ENCODE results near the gene ZNF444. TPM values are rescaled to one million over a fixed set of nuclear protein-coding genes. Genes with fewer than 3 reads are reported as not detected.

Gene ZNF444
- total and polyA plus RNA-seq, 7 donors, result 11.4 to 57.4 (median 27.9) TPM

- peaks cover 0 to 85% (median 79%) of the 10 kb centered on the region in 4 donors for H3K4me1 ChIP-seq
- WGBS, 2 donors, result 84 to 86% methylated on average over 19 of the region's 19 CpGs
- DNase-seq, result no peak
Observed at GRCh38 chr19:56114051-56114777, 26.9 kb upstream of the ZNF444 start.

GRCh38 chr19:56114778-56115110 lies 26.3 kb upstream of the ZNF444 start:
- peaks cover 0 to 5% (median 0%) of the 10 kb centered on the region in 4 donors for H3K36me3 ChIP-seq
- H3K4me3 ChIP-seq, result no peak overlapping the region
- no peak for DNase-seq
- H3K4me1 ChIP-seq, result peaks cover 0 to 86% (median 79%) of the 10 kb centered on the region in 4 donors
- peak overlapping the region in 2 of 4 donors; percentile 14 to 38 for H3K27ac ChIP-seq
- WGBS, 2 donors, result 87 to 90% methylated on average over 10 of the region's 10 CpGs
- intact Hi-C loops (cut with DNase I), result no loop called here
- H3K27me3 ChIP-seq, result no peaks in the 10 kb centered on the region
- TF ChIP-seq CTCF (IDR thresholded peaks at IDR 0.05), result no peak
- TF ChIP-seq EP300 (IDR thresholded peaks at IDR 0.05), result no peak
- TF ChIP-seq POLR2A (IDR thresholded peaks at IDR 0.05), result no peak
- TF ChIP-seq POLR2AphosphoS5 (IDR thresholded peaks at IDR 0.05), result no peak
- no peaks in the 10 kb centered on the region for H3K9me3 ChIP-seq

More at GRCh38 chr19:56114051-56114777, 26.9 kb upstream of the ZNF444 start:
- Histone ChIP-seq H3K4me3 (no peak overlapping the region), H3K27ac (peak overlapping the region in 2 of 4 donors; percentile 14 to 38), H3K36me3 (peaks cover 0 to 5% (median 0%) of the 10 kb centered on the region in 4 donors), H3K27me3 (no peaks in the 10 kb centered on the region), H3K9me3 (no peaks in the 10 kb centered on the region)
- TF ChIP-seq CTCF (IDR thresholded peaks at IDR 0.05) (no peak), EP300 (IDR thresholded peaks at IDR 0.05) (no peak), POLR2A (IDR thresholded peaks at IDR 0.05) (no peak), POLR2AphosphoS5 (IDR thresholded peaks at IDR 0.05) (no peak)
- intact Hi-C loops (cut with DNase I), result no loop called here

- Histone ChIP-seq H3K4me3 (no peak overlapping the region), H3K4me1 (peaks cover 0 to 84% (median 77%) of the 10 kb centered on the region in 4 donors), H3K27me3 (no peaks in the 10 kb centered on the region), H3K36me3 (peaks cover 0 to 5% (median 0%) of the 10 kb centered on the region in 4 donors), H3K9me3 (no peaks in the 10 kb centered on the region), H3K27ac (no peak overlapping the region)
- no peak for TF ChIP-seq POLR2AphosphoS5 (IDR thresholded peaks at IDR 0.05)
- TF ChIP-seq EP300 (IDR thresholded peaks at IDR 0.05), result no peak
- TF ChIP-seq POLR2A (IDR thresholded peaks at IDR 0.05), result no peak
- TF ChIP-seq CTCF (IDR thresholded peaks at IDR 0.05), result no peak
- DNase-seq, result no peak
- intact Hi-C loops (cut with DNase I), result no loop called here
- 94 to 96% methylated on average over 21 of the region's 21 CpGs for WGBS, 2 donors
Observed at GRCh38 chr19:56115490-56115889, 25.6 kb upstream of the ZNF444 start.

GRCh38 chr19:56116606-56117005 lies 24.5 kb upstream of the ZNF444 start:
- WGBS, 2 donors, result 84 to 91% methylated on average over 6 of the region's 6 CpGs
- peaks cover 0 to 5% (median 0%) of the 10 kb centered on the region in 4 donors for H3K36me3 ChIP-seq
- intact Hi-C loops (cut with DNase I), result no loop called here
- no peak for TF ChIP-seq EP300 (IDR thresholded peaks at IDR 0.05)
- TF ChIP-seq POLR2A (IDR thresholded peaks at IDR 0.05), result no peak
- no peak for TF ChIP-seq POLR2AphosphoS5 (IDR thresholded peaks at IDR 0.05)
- no peak for TF ChIP-seq CTCF (IDR thresholded peaks at IDR 0.05)
- no peak overlapping the region for H3K4me3 ChIP-seq
- no peak overlapping the region for H3K27ac ChIP-seq
- no peaks in the 10 kb centered on the region for H3K27me3 ChIP-seq
- peaks cover 0 to 73% (median 67%) of the 10 kb centered on the region in 4 donors for H3K4me1 ChIP-seq
- no peak for DNase-seq
- no peaks in the 10 kb centered on the region for H3K9me3 ChIP-seq

Data from sigmoid colon (tissue), 7 donors.